Measurements from ENCODE around the gene ING3.

- TF ChIP-seq JUND (IDR thresholded peaks at IDR 0.05; ENCODE audit: low read length) (no peak), HDAC6 (IDR thresholded peaks at IDR 0.05; ENCODE audit: low read depth, low read length) (no peak), CTCF (IDR thresholded peaks at IDR 0.05; ENCODE audit: control extremely low read depth in 1 of 3, insufficient read depth in 1 of 3, low read depth in 1 of 3, low read length in 3 of 3) (no peak), CREB1 (IDR thresholded peaks at IDR 0.05) (no peak), RAD21 (IDR thresholded peaks at IDR 0.05 in 1 of 2, conservative IDR thresholded peaks at IDR 0.05 in 1 of 2; ENCODE audit: low read depth in 2 of 2, low read length in 2 of 2) (no peak), CEBPB (IDR thresholded peaks at IDR 0.05; ENCODE audit: low read depth, low read length) (no peak)
These were observed 51.6 kb downstream of the ING3 start for GRCh38 chr7:121002048-121002756.
